Measurements from ENCODE around the gene TBC1D5. TPM values are rescaled to one million over a fixed set of nuclear protein-coding genes. Genes with fewer than 3 reads are reported as not detected.

The TBC1D5 gene
- total and polyA plus RNA-seq, 2 of the 8 experiments (the other 6 are each of a cell fraction or from before 2014, with no cell fraction given), result 11.0 to 22.9 TPM

DNA sequence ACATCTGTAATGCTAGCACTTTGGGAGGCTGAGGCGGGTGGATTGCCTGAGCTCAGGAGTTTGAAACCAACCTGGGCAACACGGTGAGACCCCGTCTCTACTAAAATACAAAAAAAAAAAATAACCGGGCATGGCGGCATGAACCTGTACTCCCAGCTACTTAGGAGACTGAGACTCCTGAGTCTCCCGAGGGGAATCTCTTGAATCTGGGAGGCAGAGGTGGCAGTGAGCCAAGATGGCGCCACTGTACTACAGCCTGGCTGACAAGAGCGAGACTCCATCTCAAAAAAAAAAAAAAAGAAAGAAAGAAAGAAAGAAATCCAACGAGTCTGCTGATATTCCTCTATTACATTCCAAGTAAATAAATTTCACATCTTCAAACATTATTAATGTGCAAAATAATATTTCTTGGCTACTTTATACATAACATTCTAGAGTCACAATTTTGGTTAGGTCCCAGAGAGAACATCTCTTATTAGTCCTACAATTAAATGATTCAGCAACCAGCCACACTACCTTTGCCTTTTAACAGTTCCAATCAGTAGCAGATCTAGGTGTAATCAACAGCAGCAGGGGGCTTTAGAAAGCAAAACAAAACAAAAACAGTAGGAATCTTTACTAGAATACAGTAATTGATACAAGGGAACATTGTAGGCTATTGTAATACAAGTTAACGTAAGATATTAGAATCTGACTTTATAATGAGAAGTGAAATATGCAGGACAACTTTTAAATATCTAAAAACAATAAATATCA, 195.8 kb downstream of the TBC1D5 start:
- DNase-seq (ENCODE audit: low read depth in 1 of 2, low spot score in 2 of 2), result no peak
- TF ChIP-seq CBX8 (IDR thresholded peaks at IDR 0.05; ENCODE audit: borderline replicate concordance, low read depth, low read length), result no peak
- no peak for TF ChIP-seq PHF8 (conservative IDR thresholded peaks at IDR 0.05; ENCODE audit: low read depth, low read length)
- TF ChIP-seq EGR1 (IDR thresholded peaks at IDR 0.05; ENCODE audit: borderline replicate concordance, low read depth, low read length), result no peak
- no peak for TF ChIP-seq CEBPB (IDR thresholded peaks at IDR 0.05; ENCODE audit: low read depth, low read length)
- TF ChIP-seq HDAC6 (IDR thresholded peaks at IDR 0.05; ENCODE audit: low read depth, low read length), result no peak
- no peak for TF ChIP-seq YY1 (IDR thresholded peaks at IDR 0.05; ENCODE audit: low read depth, low read length)
- no peak for TF ChIP-seq SRF (IDR thresholded peaks at IDR 0.05; ENCODE audit: low read depth, low read length)
- TF ChIP-seq, protein P1, sequence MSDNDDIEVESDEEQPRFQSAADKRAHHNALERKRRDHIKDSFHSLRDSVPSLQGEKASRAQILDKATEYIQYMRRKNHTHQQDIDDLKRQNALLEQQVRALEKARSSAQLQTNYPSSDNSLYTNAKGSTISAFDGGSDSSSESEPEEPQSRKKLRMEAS (IDR thresholded peaks at IDR 0.05), result no peak
- no peak for TF ChIP-seq SAP30 (IDR thresholded peaks at IDR 0.05; ENCODE audit: insufficient read depth, insufficient replicate concordance, low read length)
- TF ChIP-seq CHD2 (IDR thresholded peaks at IDR 0.05; ENCODE audit: low read length), result no peak
- TF ChIP-seq EP300 (IDR thresholded peaks at IDR 0.05; ENCODE audit: borderline replicate concordance in 1 of 2, low read depth in 2 of 2, low read length in 2 of 2), result no peak
- TF ChIP-seq RXRA (IDR thresholded peaks at IDR 0.05; ENCODE audit: insufficient read depth, low read depth, low read length), result no peak
- TF ChIP-seq MAFK (IDR thresholded peaks at IDR 0.05; ENCODE audit: low read depth, low read length), result no peak

More for the DNA sequence above, 195.8 kb downstream of the TBC1D5 start:
- Histone ChIP-seq H3K18ac (ENCODE audit: extremely low read depth, low read length) (no peak overlapping the region), H3K23ac (ENCODE audit: insufficient read length) (no peak overlapping the region), H4K20me1 (replicated peaks in 1 of 2; ENCODE audit: control insufficient read depth in 1 of 2, insufficient read depth in 2 of 2, low read length in 2 of 2) (no peaks in the 10 kb centered on the region), H3K14ac (ENCODE audit: insufficient read length) (no peak overlapping the region), H2BK12ac (ENCODE audit: low read depth, low read length) (no peak overlapping the region), H3K9ac (replicated peaks in 1 of 4; ENCODE audit: extremely low read depth in 1 of 4, low read depth in 3 of 4, low read length in 3 of 4) (no peak overlapping the region), H2AK5ac (ENCODE audit: low read depth, low read length) (no peak overlapping the region), H4K8ac (ENCODE audit: extremely low read depth, insufficient read depth, low read length) (no peak overlapping the region; the same call in 1 of the 2 replicates), H3K23me2 (ENCODE audit: low read depth, low read length) (no peaks in the 10 kb centered on the region), H2AFZ (ENCODE audit: low read length) (no peak overlapping the region), H3K4me1 (replicated peaks in 1 of 4; ENCODE audit: control insufficient read depth in 3 of 4, insufficient read depth in 4 of 4, low read length in 3 of 4) (peaks cover 0 to 4% (median 0%) of the 10 kb centered on the region in 4 experiments; a peak in 1 of 7 replicates), H3K56ac (replicated peaks; ENCODE audit: insufficient read length, low read depth, low read length) (no peak overlapping the region), H3K27me3 (replicated peaks in 1 of 4; ENCODE audit: control insufficient read depth in 3 of 4, extremely low read depth in 1 of 4, insufficient read depth in 3 of 4, low read length in 3 of 4) (no peaks in the 10 kb centered on the region), H4K5ac (ENCODE audit: insufficient read length, low read depth, low read length) (no peak overlapping the region), H3K36me3 (ENCODE audit: control insufficient read depth in 2 of 4, insufficient read depth in 4 of 4, low read length in 3 of 4) (no peaks in the 10 kb centered on the region), H3K4ac (replicated peaks; ENCODE audit: insufficient read length, low read depth, low read length) (no peak overlapping the region), H2BK20ac (ENCODE audit: low read length) (no peak overlapping the region), H2BK15ac (ENCODE audit: low read length) (no peak overlapping the region), H3K4me3 (ENCODE audit: extremely low read depth in 1 of 4, insufficient read depth in 2 of 4, low read depth in 3 of 4, low read length in 4 of 4) (no peak overlapping the region), H2BK120ac (replicated peaks; ENCODE audit: low read depth, low read length) (no peak overlapping the region), H3K27ac (ENCODE audit: low read depth, low read length) (no peak overlapping the region), H3K4me2 (ENCODE audit: insufficient read depth in 1 of 2, low read depth in 2 of 2, low read length in 2 of 2) (no peak overlapping the region; a peak in 1 of 4 replicates), H3K79me2 (ENCODE audit: control insufficient read depth in 1 of 2, insufficient read depth in 2 of 2, low read length in 2 of 2) (no peaks in the 10 kb centered on the region), H3K9me3 (ENCODE audit: insufficient read depth in 2 of 2, low read depth in 1 of 2, low read length in 1 of 2) (no peaks in the 10 kb centered on the region), H2BK5ac (ENCODE audit: low read depth, low read length) (no peak overlapping the region), H4K91ac (replicated peaks; ENCODE audit: insufficient read length, low read length) (no peak overlapping the region), H3K79me1 (ENCODE audit: low read depth, low read length) (no peaks in the 10 kb centered on the region)
- no peak for FAIRE-seq
- ChIA-PET POLR2A (ENCODE audit: partially characterized antibody) (no interaction called here), CTCF (ENCODE audit: partially characterized antibody) (no interaction called here)
- 86% methylated on average over 9 of the region's 10 CpGs; no CpG with 5 or more reads in 1 of the 2 experiments for WGBS, 2 experiments (ENCODE audit: extremely low coverage in 1 of 2, insufficient coverage in 1 of 2, insufficient read length in 1 of 2, insufficient replicate concordance in 2 of 2, low coverage in 1 of 2, low lambda C conversion rate in 2 of 2, missing lambda C conversion rate in 1 of 2)
